Thoracic aorta (tissue), 2 donors: Measurements from ENCODE around the gene KMT2E. TPM values are rescaled to one million over a fixed set of nuclear protein-coding genes. Genes with fewer than 3 reads are reported as not detected.
"Not testable (repeated sequence)": the region's sequence is repeated elsewhere in the genome, so short reads cannot be mapped to it uniquely, and the experiment has no call there.

Experiments
- ATAC-seq: fragments of 150-250 bp; one replicate; pipeline ENCODE4 v1.8.0; 2017; ENCODE audit warnings: low read depth; ENCODE audit not compliant: insufficient number of reproducible peaks, low FRiP score
- DNase-seq: peaks from one replicate; pipeline ENCODE4 v3.0.0-alpha.2; 2020; ENCODE audit warnings: low spot score
- H3K27ac ChIP-seq, 2 donors: fragments of 200-600 bp; sonication (generic); 1 replicate in 1 of 2; 2 replicates in 1 of 2; pipeline ENCODE4 v1.5.1; 2016; ENCODE audit warnings: mild to moderate bottlenecking in 2 of 2, moderate library complexity in 2 of 2
- H3K27me3 ChIP-seq: fragments of 200-600 bp; sonication (generic); replicated peaks from 2 replicates; pipeline ENCODE4 v1.6.0; 2016; ENCODE audit warnings: mild to moderate bottlenecking; ENCODE audit not compliant: insufficient read depth
- H3K36me3 ChIP-seq: fragments of 200-600 bp; sonication (generic); one replicate; pipeline ENCODE4 v1.5.1; 2016
- H3K4me1 ChIP-seq, 2 donors: fragments of 200-600 bp; sonication (generic); 1 replicate in 1 of 2; 2 replicates in 1 of 2; pipeline versions ENCODE4 v1.5.1 to v1.6.0; 2016; ENCODE audit warnings: low read depth in 2 of 2, mild to moderate bottlenecking in 1 of 2; ENCODE audit not compliant: control insufficient read depth in 1 of 2
- H3K4me3 ChIP-seq: fragments of 200-600 bp; sonication (generic); 2 replicates; pipeline ENCODE4 v1.5.1; 2016; ENCODE audit warnings: mild to moderate bottlenecking
- H3K9me3 ChIP-seq: fragments of 200-600 bp; sonication (generic); 2 replicates; pipeline ENCODE4 v1.5.1; 2016
- CTCF ChIP-seq: fragments of 200-600 bp; sonication (generic); IDR thresholded peaks from one replicate; pipeline ENCODE4 v1.5.1; 2019; ENCODE audit warnings: antibody characterized with exemption
- total RNA-seq, 2 donors: library from RNA; depleted of rRNA; stranded (reverse); fragments of >200 nt; gene quantifications; one replicate each; pipeline versions ENCODE4 v1.1.0 to v1.2.3, GENCODE V29; 2016

Gene KMT2E
- total RNA-seq, 2 donors from 2014 or later = 139 to 140 TPM

- no peaks in the 10 kb centered on the region for H3K27me3 ChIP-seq
- peak overlapping the region; percentile 0 to 16 for H3K27ac ChIP-seq
- H3K9me3 ChIP-seq = no peaks in the 10 kb centered on the region
- H3K36me3 ChIP-seq = peaks cover 12% of the 10 kb centered on the region
- peaks cover 30 to 58% of the 10 kb centered on the region in 2 donors for H3K4me1 ChIP-seq
- H3K4me3 ChIP-seq = no peak overlapping the region
- no peak for ATAC-seq
- DNase-seq = no peak
- no peak for TF ChIP-seq CTCF
Observed at GRCh38 chr7:105047932-105048331, 33.9 kb downstream of the KMT2E start.

GRCh38 chr7:105050493-105050892 is 36.5 kb downstream of the KMT2E start:
- Histone ChIP-seq H3K27ac (peak overlapping the region in 1 of 2 donors; percentile 17), H3K36me3 (no peaks in the 10 kb centered on the region), H3K27me3 (no peaks in the 10 kb centered on the region), H3K4me1 (peaks cover 35 to 67% of the 10 kb centered on the region in 2 donors), H3K4me3 (no peak overlapping the region), H3K9me3 (no peaks in the 10 kb centered on the region)
- no peak for DNase-seq
- no peak for ATAC-seq
- no peak for TF ChIP-seq CTCF

GRCh38 chr7:105050899-105051298 is 36.9 kb downstream of the KMT2E start:
- H3K9me3 ChIP-seq, ATAC-seq, DNase-seq, H3K4me3 ChIP-seq, H3K27me3 ChIP-seq, H3K36me3 ChIP-seq: not testable (repeated sequence)
- Histone ChIP-seq H3K27ac (peak overlapping the region; percentile 17 to 27), H3K4me1 (peaks cover 31 to 70% of the 10 kb centered on the region in 2 donors)

- DNase-seq = no peak
- H3K36me3 ChIP-seq = no peaks in the 10 kb centered on the region
- H3K27ac ChIP-seq = no peak overlapping the region
- H3K27me3 ChIP-seq = no peaks in the 10 kb centered on the region
- H3K4me3 ChIP-seq = no peak overlapping the region
- peaks cover 35 to 58% of the 10 kb centered on the region in 2 donors for H3K4me1 ChIP-seq
- ATAC-seq = no peak
- H3K9me3 ChIP-seq = no peaks in the 10 kb centered on the region
- no peak for TF ChIP-seq CTCF
Observed at GRCh38 chr7:105055084-105055483, 41.1 kb downstream of the KMT2E start.

GRCh38 chr7:105055621-105056020 is 41.6 kb downstream of the KMT2E start:
- Histone ChIP-seq H3K4me3 (no peak overlapping the region), H3K27me3 (no peaks in the 10 kb centered on the region), H3K36me3 (no peaks in the 10 kb centered on the region), H3K27ac (no peak overlapping the region), H3K4me1 (peaks cover 39 to 63% of the 10 kb centered on the region in 2 donors), H3K9me3 (no peaks in the 10 kb centered on the region)
- TF ChIP-seq CTCF = no peak
- DNase-seq (no peak), ATAC-seq (no peak)

- DNase-seq = no peak
- Histone ChIP-seq H3K4me3 (no peak overlapping the region), H3K4me1 (peaks cover 42 to 73% of the 10 kb centered on the region in 2 donors), H3K27ac (no peak overlapping the region), H3K27me3 (no peaks in the 10 kb centered on the region), H3K36me3 (no peaks in the 10 kb centered on the region), H3K9me3 (no peaks in the 10 kb centered on the region)
- no peak for TF ChIP-seq CTCF
- no peak for ATAC-seq
Observed at GRCh38 chr7:105057472-105057871, 43.5 kb downstream of the KMT2E start.
